Measurements from ENCODE around the gene RHOT1. TPM values are rescaled to one million over a fixed set of nuclear protein-coding genes. Genes with fewer than 3 reads are reported as not detected.
A peak's percentile ranks its signal among the peaks of the same experiment; 100 is the strongest.
"Not testable (repeated sequence)": the region's sequence is repeated elsewhere in the genome, so short reads cannot be mapped to it uniquely, and the experiment has no call there.

RHOT1 gene
- total RNA-seq, 1 donor from 2014 or later: 76.4 TPM

DNA sequence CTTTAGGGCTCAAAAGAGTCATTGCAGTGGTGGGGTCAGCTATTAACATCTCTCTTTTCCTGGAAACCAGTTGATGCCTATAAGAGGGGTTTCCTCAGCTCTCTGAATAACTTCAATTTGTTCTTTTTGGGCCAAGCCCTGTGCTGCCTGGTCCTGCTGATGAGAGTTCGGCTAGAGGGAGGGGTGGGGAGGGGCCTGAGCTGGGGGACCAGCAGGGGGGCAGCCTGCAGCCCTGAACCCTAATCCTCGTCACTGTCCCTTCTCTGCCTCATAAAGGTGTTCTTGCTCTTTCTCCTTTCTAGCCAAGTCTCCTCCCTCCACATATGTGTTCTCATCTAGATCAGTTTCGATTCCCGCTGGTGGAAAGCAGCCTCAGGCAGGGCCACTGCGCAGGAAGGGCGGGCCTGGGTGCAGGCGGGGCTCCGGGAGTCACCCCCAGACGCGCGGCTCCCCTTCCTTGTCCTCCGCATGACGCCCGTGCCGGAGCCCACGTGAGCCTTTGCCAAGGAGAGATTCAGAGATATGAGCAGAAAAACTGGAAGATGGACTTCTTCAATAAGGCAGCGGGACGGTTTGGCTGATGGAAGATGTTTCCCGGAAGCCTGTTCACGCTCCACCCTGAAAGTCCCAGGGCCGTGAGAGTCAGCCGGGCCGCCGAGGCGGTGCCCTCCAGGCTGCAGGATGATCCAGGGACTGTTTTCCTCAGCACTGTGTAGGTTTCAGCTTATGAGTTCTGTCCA is 15.0 kb upstream of the RHOT1 start:
- H3K4me1 Mint-ChIP-seq: peaks cover 58% of the 10 kb centered on the region
- DNase-seq (ENCODE audit: low spot score): peak; percentile 52
- H3K36me3 ChIP-seq: no peaks in the 10 kb centered on the region
- no peaks in the 10 kb centered on the region for H4K20me1 ChIP-seq (ENCODE audit: low read depth)
- no peaks in the 10 kb centered on the region for H3K79me2 ChIP-seq (ENCODE audit: low read depth)
- H3K9ac ChIP-seq: no peak overlapping the region
- H3K4me1 ChIP-seq: peaks cover 8% of the 10 kb centered on the region
- H3K9me3 Mint-ChIP-seq: peaks cover 8% of the 10 kb centered on the region
- H3K9me3 ChIP-seq (ENCODE audit: low read depth): no peaks in the 10 kb centered on the region
- H3K4me3 Mint-ChIP-seq: peak overlapping the region; percentile 92
- peaks cover 10% of the 10 kb centered on the region for H3K27me3 Mint-ChIP-seq (ENCODE audit: insufficient read depth, low read depth)
- H3K27me3 ChIP-seq: no peaks in the 10 kb centered on the region
- peak overlapping the region; percentile 96 for H2AFZ ChIP-seq (replicated peaks)
- peak overlapping the region; percentile 94 for H3K27ac Mint-ChIP-seq
- H3F3A ChIP-seq (ENCODE audit: low read depth): peaks cover 6% of the 10 kb centered on the region
- no peak overlapping the region for H3K27ac ChIP-seq
- TF ChIP-seq EZH2phosphoT487 (IDR thresholded peaks at IDR 0.05) (no peak), EZH2 (IDR thresholded peaks at IDR 0.05) (no peak)
- TF ChIP-seq, protein P1, sequence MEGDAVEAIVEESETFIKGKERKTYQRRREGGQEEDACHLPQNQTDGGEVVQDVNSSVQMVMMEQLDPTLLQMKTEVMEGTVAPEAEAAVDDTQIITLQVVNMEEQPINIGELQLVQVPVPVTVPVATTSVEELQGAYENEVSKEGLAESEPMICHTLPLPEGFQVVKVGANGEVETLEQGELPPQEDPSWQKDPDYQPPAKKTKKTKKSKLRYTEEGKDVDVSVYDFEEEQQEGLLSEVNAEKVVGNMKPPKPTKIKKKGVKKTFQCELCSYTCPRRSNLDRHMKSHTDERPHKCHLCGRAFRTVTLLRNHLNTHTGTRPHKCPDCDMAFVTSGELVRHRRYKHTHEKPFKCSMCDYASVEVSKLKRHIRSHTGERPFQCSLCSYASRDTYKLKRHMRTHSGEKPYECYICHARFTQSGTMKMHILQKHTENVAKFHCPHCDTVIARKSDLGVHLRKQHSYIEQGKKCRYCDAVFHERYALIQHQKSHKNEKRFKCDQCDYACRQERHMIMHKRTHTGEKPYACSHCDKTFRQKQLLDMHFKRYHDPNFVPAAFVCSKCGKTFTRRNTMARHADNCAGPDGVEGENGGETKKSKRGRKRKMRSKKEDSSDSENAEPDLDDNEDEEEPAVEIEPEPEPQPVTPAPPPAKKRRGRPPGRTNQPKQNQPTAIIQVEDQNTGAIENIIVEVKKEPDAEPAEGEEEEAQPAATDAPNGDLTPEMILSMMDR (IDR thresholded peaks at IDR 0.05): no peak
- H3K4me3 ChIP-seq: peak overlapping the region; percentile 53
- H3K36me3 Mint-ChIP-seq: peaks cover 2% of the 10 kb centered on the region
- peak overlapping the region; percentile 80 for H3K4me2 ChIP-seq

DNA sequence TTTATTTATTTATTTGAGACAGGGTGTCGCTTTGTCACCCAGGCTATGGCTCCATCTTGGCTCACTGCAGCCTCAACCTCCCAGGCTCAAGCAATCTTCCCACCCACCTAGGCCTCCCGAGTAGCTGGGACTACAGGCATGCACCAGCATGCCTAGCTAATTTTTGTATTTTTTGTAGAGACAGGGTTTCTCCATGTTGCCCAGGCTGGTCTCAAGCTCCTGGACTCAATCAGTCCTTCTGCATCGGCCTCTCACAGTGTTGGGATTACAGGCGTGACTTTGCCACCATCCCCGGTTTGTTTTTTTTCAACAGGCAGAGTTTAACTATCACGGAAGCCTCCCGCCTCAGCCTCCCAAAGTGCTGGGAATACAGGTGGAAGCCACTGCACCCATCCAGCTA is 13.8 kb upstream of the RHOT1 start:
- not testable (repeated sequence) for H3K79me2 ChIP-seq (ENCODE audit: low read depth)

GRCh38 chr17:32135497-32136117 is 6.7 kb upstream of the RHOT1 start:
- DNase-seq (ENCODE audit: low spot score): peak; percentile 52
- H3K79me2 ChIP-seq (ENCODE audit: low read depth); H3K4me3 Mint-ChIP-seq; H2AFZ ChIP-seq (replicated peaks); H3K4me3 ChIP-seq; H3K27me3 ChIP-seq; H3K27me3 Mint-ChIP-seq (ENCODE audit: insufficient read depth, low read depth); H3K36me3 Mint-ChIP-seq; H3K27ac Mint-ChIP-seq; H3K27ac ChIP-seq; H3F3A ChIP-seq (ENCODE audit: low read depth); H3K4me1 Mint-ChIP-seq; H3K4me2 ChIP-seq; H4K20me1 ChIP-seq (ENCODE audit: low read depth); H3K9ac ChIP-seq; H3K4me1 ChIP-seq; H3K36me3 ChIP-seq: not testable (repeated sequence)
- TF ChIP-seq, protein P1 (IDR thresholded peaks at IDR 0.05): peak; percentile 50
- H3K9me3 ChIP-seq (ENCODE audit: low read depth): peaks cover 13% of the 10 kb centered on the region
- H3K9me3 Mint-ChIP-seq: peaks cover 26% of the 10 kb centered on the region

More for the DNA sequence above, 13.8 kb upstream of the RHOT1 start:
- H3K9me3 Mint-ChIP-seq: peaks cover 10% of the 10 kb centered on the region
- Histone ChIP-seq H3K4me3 (peak overlapping the region; percentile 53), H3K4me2 (peak overlapping the region; percentile 80)
- H3K9me3 ChIP-seq (ENCODE audit: low read depth); H3F3A ChIP-seq (ENCODE audit: low read depth); H3K36me3 ChIP-seq; H3K27me3 Mint-ChIP-seq (ENCODE audit: insufficient read depth, low read depth); H4K20me1 ChIP-seq (ENCODE audit: low read depth); H3K27ac Mint-ChIP-seq; H3K4me1 ChIP-seq; H2AFZ ChIP-seq (replicated peaks); H3K36me3 Mint-ChIP-seq; DNase-seq (ENCODE audit: low spot score); H3K27me3 ChIP-seq; H3K27ac ChIP-seq; H3K9ac ChIP-seq: not testable (repeated sequence)
- peaks cover 55% of the 10 kb centered on the region for H3K4me1 Mint-ChIP-seq
- H3K4me3 Mint-ChIP-seq: peak overlapping the region; percentile 92

DNA sequence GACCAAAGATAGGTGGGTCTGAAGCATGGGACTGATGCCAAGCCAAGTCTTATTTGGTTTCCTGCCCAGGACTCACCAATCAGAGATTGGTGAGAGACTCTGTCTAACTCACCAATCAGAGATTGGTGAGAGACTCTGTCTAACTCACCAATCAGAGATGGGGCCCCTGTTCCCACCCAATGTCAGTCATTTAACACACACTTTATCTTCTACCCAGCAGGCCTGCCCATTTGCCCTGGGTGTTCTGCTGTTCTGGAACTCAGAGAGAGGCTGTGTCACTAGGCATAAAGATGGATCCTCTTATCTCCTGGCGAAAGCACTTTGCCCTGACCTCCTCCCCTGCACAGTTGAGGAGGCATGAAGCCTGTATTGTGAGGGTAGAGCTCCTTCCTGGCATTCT is 5.4 kb upstream of the RHOT1 start:
- Histone ChIP-seq H3K27me3 (no peaks in the 10 kb centered on the region), H3K4me1 (no peaks in the 10 kb centered on the region), H3K36me3 (no peaks in the 10 kb centered on the region), H3K4me2 (no peak overlapping the region), H3K4me3 (no peak overlapping the region), H4K20me1 (ENCODE audit: low read depth) (no peaks in the 10 kb centered on the region), H3K9ac (no peak overlapping the region), H3K79me2 (ENCODE audit: low read depth) (no peaks in the 10 kb centered on the region), H3K9me3 (ENCODE audit: low read depth) (peaks cover 13% of the 10 kb centered on the region), H3F3A (ENCODE audit: low read depth) (peaks cover 8% of the 10 kb centered on the region), H2AFZ (replicated peaks) (peak overlapping the region; percentile 34), H3K27ac (no peak overlapping the region)
- H3K4me3 Mint-ChIP-seq: no peak overlapping the region
- TF ChIP-seq, protein P1 (IDR thresholded peaks at IDR 0.05): no peak
- no peak for TF ChIP-seq EZH2 (IDR thresholded peaks at IDR 0.05)
- no peak for TF ChIP-seq EZH2phosphoT487 (IDR thresholded peaks at IDR 0.05)
- H3K36me3 Mint-ChIP-seq: no peaks in the 10 kb centered on the region
- no peak for DNase-seq (ENCODE audit: low spot score)
- H3K27me3 Mint-ChIP-seq (ENCODE audit: insufficient read depth, low read depth): no peaks in the 10 kb centered on the region
- H3K4me1 Mint-ChIP-seq: peaks cover 9% of the 10 kb centered on the region
- H3K27ac Mint-ChIP-seq: no peak overlapping the region
- peaks cover 19% of the 10 kb centered on the region for H3K9me3 Mint-ChIP-seq

- H3K27ac ChIP-seq; H3K9me3 Mint-ChIP-seq; DNase-seq (ENCODE audit: low spot score); H3K4me1 ChIP-seq; H3K9me3 ChIP-seq (ENCODE audit: low read depth); H3K27me3 ChIP-seq; H3K4me3 ChIP-seq; H3K27me3 Mint-ChIP-seq (ENCODE audit: insufficient read depth, low read depth); H3K4me2 ChIP-seq; H3K9ac ChIP-seq; H3K27ac Mint-ChIP-seq; H3K36me3 Mint-ChIP-seq; H2AFZ ChIP-seq (replicated peaks); H3K36me3 ChIP-seq: not testable (repeated sequence)
- H3F3A ChIP-seq (ENCODE audit: low read depth): peaks cover 23% of the 10 kb centered on the region
- peaks cover 19% of the 10 kb centered on the region for H3K79me2 ChIP-seq (ENCODE audit: low read depth)
- Mint-ChIP-seq H3K4me3 (peak overlapping the region; percentile 61), H3K4me1 (peaks cover 22% of the 10 kb centered on the region)
- peaks cover 12% of the 10 kb centered on the region for H4K20me1 ChIP-seq (ENCODE audit: low read depth)
Measured at GRCh38 chr17:32139504-32139903, 2.8 kb upstream of the RHOT1 start.

Measured in neural progenitor cell (in vitro differentiated cells).